ENCODE results near the gene SLC12A6. TPM values are rescaled to one million over a fixed set of nuclear protein-coding genes. Genes with fewer than 3 reads are reported as not detected.

The SLC12A6 gene
- total and polyA plus RNA-seq, 11 donors = 6.1 to 35.1 (median 23.0) TPM

- H3K4me3 ChIP-seq = peak within 1 kb of the TSS; percentile 62 to 99 (median 88)
- H3K36me3 ChIP-seq = peaks cover 0 to 16% (median 12%) of the 10 kb centered on the region in 9 donors
- no peaks in the 10 kb centered on the region for H3K27me3 ChIP-seq
- peak; percentile 82 to 96 (median 90) for ATAC-seq
- 0% methylated on average over 21 to 80 of the region's 80 CpGs for WGBS, 4 donors
- intact Hi-C loops (cut with DNase I) = loop anchor here in 9 of 10 donors (1.0 to 10.0 kb wide), 12 partner anchors 24 to 303 kb away; partner anchors contain the start of genes EMC7 (in 5 of the 9), PGBD4 (in 4 of the 9), NOP10 (in 3 of the 9) and NUTM1 (in 3 of the 9)
- TF ChIP-seq POLR2A (IDR thresholded peaks at IDR 0.05) = peak in 1 of 2 donors; percentile 75
- peak; percentile 86 to 99 (median 96) for TF ChIP-seq CTCF (IDR thresholded peaks at IDR 0.05)
- peaks cover 0 to 25% (median 15%) of the 10 kb centered on the region in 12 donors for H3K4me1 ChIP-seq
- peak; percentile 89 to 94 (median 92) for DNase-seq
- peak within 1 kb of the TSS; percentile 91 to 100 (median 98) for H3K27ac ChIP-seq
- no peaks in the 10 kb centered on the region for H3K9me3 ChIP-seq
Observed at GRCh38 chr15:34367101-34368081, 29.8 kb upstream of the SLC12A6 start, which contains the start of gene LPCAT4. Gene LPCAT4 (minus strand): TSS chr15:34367196. CDS start chr15:34367100, 96 bp downstream.

DNA sequence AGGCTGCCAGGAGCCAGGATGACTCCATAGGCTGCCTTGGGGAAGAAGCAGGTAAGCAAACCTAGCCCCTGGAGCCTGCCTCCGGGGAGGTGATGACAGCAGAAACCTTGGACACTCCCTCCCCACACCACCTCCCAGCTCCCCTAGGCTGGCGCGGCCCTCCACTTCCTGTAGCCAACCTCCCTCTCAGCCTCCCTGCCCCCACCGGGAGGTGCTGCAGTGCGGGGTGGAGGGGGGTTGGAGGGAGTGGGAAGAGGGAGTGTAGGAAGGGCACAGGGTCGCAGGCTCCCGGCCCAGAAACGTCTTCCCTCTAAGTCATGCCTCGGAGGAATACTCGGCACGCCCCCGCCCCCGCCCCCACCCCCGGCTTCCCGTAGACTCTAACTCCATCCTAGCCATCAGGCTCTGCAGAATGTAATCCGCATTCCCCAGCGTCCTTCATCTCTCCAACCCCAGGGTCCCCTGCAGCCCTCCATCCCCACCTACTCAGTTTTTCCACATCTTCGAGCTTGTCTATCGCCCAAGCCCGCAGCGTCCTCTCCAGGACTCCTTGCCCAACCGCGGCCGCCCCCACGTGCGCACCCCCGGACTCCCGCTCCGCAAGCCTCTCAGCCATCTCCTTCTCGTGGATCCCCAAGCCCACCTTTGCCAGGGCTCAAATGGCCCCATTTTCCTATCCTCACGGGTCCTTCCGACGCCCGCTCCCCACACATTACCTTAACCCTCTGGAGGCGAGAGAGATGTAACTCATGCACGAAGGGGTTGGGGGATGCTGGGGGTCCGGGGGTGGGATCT, 28.9 kb upstream of the SLC12A6 start:
- no peaks in the 10 kb centered on the region for H3K27me3 ChIP-seq
- H3K27ac ChIP-seq = peak overlapping the region in 11 of 12 donors; percentile 95 to 100 (median 99)
- DNase-seq = peak; percentile 69 to 85 (median 81)
- no peaks in the 10 kb centered on the region for H3K9me3 ChIP-seq
- ATAC-seq = peak; percentile 39 to 73 (median 64)
- intact Hi-C loops (cut with DNase I) = loop anchor here in 9 of 10 donors (1.0 to 10.0 kb wide), 12 partner anchors 23 to 302 kb away; partner anchors contain the start of genes EMC7 (in 5 of the 9), NOP10 (in 4 of the 9), NUTM1 (in 4 of the 9) and PGBD4 (in 4 of the 9)
- TF ChIP-seq CTCF (IDR thresholded peaks at IDR 0.05) (no peak), POLR2A (IDR thresholded peaks at IDR 0.05) (no peak)
- H3K4me3 ChIP-seq = peak overlapping the region; percentile 62 to 99 (median 88)
- peaks cover 0 to 25% (median 15%) of the 10 kb centered on the region in 12 donors for H3K4me1 ChIP-seq
- H3K36me3 ChIP-seq = peaks cover 0 to 24% (median 22%) of the 10 kb centered on the region in 9 donors
- WGBS, 4 donors = 0 to 1% (median 0%) methylated on average over 35 to 37 of the region's 37 CpGs

GRCh38 chr15:34365836-34366235, 28.3 kb upstream of the SLC12A6 start:
- Histone ChIP-seq H3K27me3 (no peaks in the 10 kb centered on the region), H3K27ac (peak overlapping the region in 11 of 12 donors; percentile 95 to 100 (median 99)), H3K36me3 (peaks cover 0 to 31% (median 28%) of the 10 kb centered on the region in 9 donors), H3K4me3 (peak overlapping the region in 11 of 12 donors; percentile 77 to 99 (median 90)), H3K9me3 (no peaks in the 10 kb centered on the region), H3K4me1 (peaks cover 0 to 25% (median 15%) of the 10 kb centered on the region in 12 donors)
- 23 to 43% (median 29%) methylated on average over 4 to 5 of the region's 5 CpGs for WGBS, 4 donors
- peak; percentile 4 to 33 (median 16) for ATAC-seq
- intact Hi-C loops (cut with DNase I) = loop anchor here in 8 of 10 donors (1.0 to 10.0 kb wide), 10 partner anchors 23 to 301 kb away; partner anchors contain the start of genes EMC7 (in 4 of the 8), PGBD4 (in 4 of the 8), GOLGA8B (in 1 of the 8) and NOP10 (in 1 of the 8)
- TF ChIP-seq POLR2A (IDR thresholded peaks at IDR 0.05) (no peak), CTCF (IDR thresholded peaks at IDR 0.05) (no peak)
- DNase-seq = peak in 1 of 5 donors; percentile 8

Measured in heart left ventricle (tissue), 16 donors.